Activated naive CD8-positive, alpha-beta T cell (primary cell): ENCODE results near the gene MTARC2.
A peak's percentile ranks its signal among the peaks of the same experiment; 100 is the strongest.
"Not testable (repeated sequence)": the region's sequence is repeated elsewhere in the genome, so short reads cannot be mapped to it uniquely, and the experiment has no call there.

Experiments
- H3K27ac Mint-ChIP-seq: one replicate; pipeline ENCODE4 v1.8.0; 2021; ENCODE audit warnings: mixed read lengths
- H3K27me3 Mint-ChIP-seq: one replicate; pipeline ENCODE4 v1.8.0; 2021; ENCODE audit warnings: mixed read lengths
- H3K36me3 Mint-ChIP-seq: one replicate; pipeline ENCODE4 v1.8.0; 2021; ENCODE audit warnings: mixed read lengths
- H3K4me1 Mint-ChIP-seq: one replicate; pipeline ENCODE4 v1.8.0; 2021; ENCODE audit warnings: low read depth, mixed read lengths
- H3K4me3 Mint-ChIP-seq: one replicate; pipeline ENCODE4 v1.8.0; 2021; ENCODE audit warnings: mild to moderate bottlenecking, mixed read lengths
- H3K9me3 Mint-ChIP-seq: one replicate; pipeline ENCODE4 v1.8.0; 2021; ENCODE audit warnings: low read depth, mixed read lengths

Gene MTARC2

GRCh38 chr1:220715986-220716385 is 32.1 kb upstream of the MTARC2 start:
- H3K4me3 Mint-ChIP-seq, H3K36me3 Mint-ChIP-seq, H3K27ac Mint-ChIP-seq, H3K9me3 Mint-ChIP-seq, H3K27me3 Mint-ChIP-seq, H3K4me1 Mint-ChIP-seq: not testable (repeated sequence)

- no peak overlapping the region for H3K4me3 Mint-ChIP-seq
- H3K27ac Mint-ChIP-seq = no peak overlapping the region
- no peaks in the 10 kb centered on the region for H3K36me3 Mint-ChIP-seq
- no peaks in the 10 kb centered on the region for H3K4me1 Mint-ChIP-seq
- no peaks in the 10 kb centered on the region for H3K9me3 Mint-ChIP-seq
- peaks cover 7% of the 10 kb centered on the region for H3K27me3 Mint-ChIP-seq
Measured at GRCh38 chr1:220717800-220718640, 30.1 kb upstream of the MTARC2 start.

GRCh38 chr1:220721266-220721665 is 26.9 kb upstream of the MTARC2 start:
- not testable (repeated sequence) for H3K4me1 Mint-ChIP-seq, H3K27ac Mint-ChIP-seq, H3K36me3 Mint-ChIP-seq, H3K27me3 Mint-ChIP-seq, H3K4me3 Mint-ChIP-seq, H3K9me3 Mint-ChIP-seq

- Mint-ChIP-seq H3K27ac (no peak overlapping the region), H3K4me1 (no peaks in the 10 kb centered on the region), H3K36me3 (no peaks in the 10 kb centered on the region), H3K27me3 (no peaks in the 10 kb centered on the region), H3K4me3 (no peak overlapping the region), H3K9me3 (no peaks in the 10 kb centered on the region)
Measured at GRCh38 chr1:220726634-220727033, 21.5 kb upstream of the MTARC2 start.

- no peaks in the 10 kb centered on the region for H3K27me3 Mint-ChIP-seq
- no peaks in the 10 kb centered on the region for H3K9me3 Mint-ChIP-seq
- no peak overlapping the region for H3K27ac Mint-ChIP-seq
- no peak overlapping the region for H3K4me3 Mint-ChIP-seq
- peaks cover 2% of the 10 kb centered on the region for H3K4me1 Mint-ChIP-seq
- no peaks in the 10 kb centered on the region for H3K36me3 Mint-ChIP-seq
Measured at GRCh38 chr1:220727519-220727918, 20.6 kb upstream of the MTARC2 start.

- no peaks in the 10 kb centered on the region for H3K36me3 Mint-ChIP-seq
- H3K27me3 Mint-ChIP-seq = no peaks in the 10 kb centered on the region
- no peaks in the 10 kb centered on the region for H3K9me3 Mint-ChIP-seq
- H3K27ac Mint-ChIP-seq = no peak overlapping the region
- H3K4me1 Mint-ChIP-seq = peaks cover 7% of the 10 kb centered on the region
- H3K4me3 Mint-ChIP-seq = no peak overlapping the region
Measured at GRCh38 chr1:220730486-220730885, 17.6 kb upstream of the MTARC2 start.

GRCh38 chr1:220732137-220732536 is 16.0 kb upstream of the MTARC2 start:
- Mint-ChIP-seq H3K27me3 (no peaks in the 10 kb centered on the region), H3K9me3 (no peaks in the 10 kb centered on the region), H3K4me1 (peaks cover 7% of the 10 kb centered on the region), H3K4me3 (no peak overlapping the region), H3K36me3 (no peaks in the 10 kb centered on the region), H3K27ac (no peak overlapping the region)

- Mint-ChIP-seq H3K9me3 (no peaks in the 10 kb centered on the region), H3K27ac (no peak overlapping the region), H3K36me3 (no peaks in the 10 kb centered on the region), H3K27me3 (no peaks in the 10 kb centered on the region), H3K4me1 (peaks cover 7% of the 10 kb centered on the region), H3K4me3 (no peak overlapping the region)
Measured at GRCh38 chr1:220732621-220733020, 15.5 kb upstream of the MTARC2 start.

- Mint-ChIP-seq H3K4me1 (peaks cover 7% of the 10 kb centered on the region), H3K27ac (no peak overlapping the region), H3K36me3 (no peaks in the 10 kb centered on the region), H3K9me3 (no peaks in the 10 kb centered on the region), H3K27me3 (no peaks in the 10 kb centered on the region), H3K4me3 (peak overlapping the region; percentile 14)
Measured at GRCh38 chr1:220733086-220733601, 15.0 kb upstream of the MTARC2 start.

GRCh38 chr1:220734571-220735326 is 13.4 kb upstream of the MTARC2 start:
- H3K27ac Mint-ChIP-seq = no peak overlapping the region
- peaks cover 7% of the 10 kb centered on the region for H3K4me1 Mint-ChIP-seq
- H3K9me3 Mint-ChIP-seq = no peaks in the 10 kb centered on the region
- peaks cover under 1% of the 10 kb centered on the region for H3K27me3 Mint-ChIP-seq
- no peaks in the 10 kb centered on the region for H3K36me3 Mint-ChIP-seq
- H3K4me3 Mint-ChIP-seq = no peak overlapping the region

- H3K27me3 Mint-ChIP-seq, H3K9me3 Mint-ChIP-seq, H3K4me3 Mint-ChIP-seq, H3K4me1 Mint-ChIP-seq, H3K36me3 Mint-ChIP-seq, H3K27ac Mint-ChIP-seq: not testable (repeated sequence)
Measured at GRCh38 chr1:220736283-220736682, 11.8 kb upstream of the MTARC2 start.

- no peak overlapping the region for H3K27ac Mint-ChIP-seq
- H3K36me3 Mint-ChIP-seq = no peaks in the 10 kb centered on the region
- H3K9me3 Mint-ChIP-seq = no peaks in the 10 kb centered on the region
- no peaks in the 10 kb centered on the region for H3K4me1 Mint-ChIP-seq
- H3K27me3 Mint-ChIP-seq = peaks cover 13% of the 10 kb centered on the region
- H3K4me3 Mint-ChIP-seq = no peak overlapping the region
Measured at GRCh38 chr1:220741349-220741748, 6.8 kb upstream of the MTARC2 start.

- H3K9me3 Mint-ChIP-seq = no peaks in the 10 kb centered on the region
- no peaks in the 10 kb centered on the region for H3K4me1 Mint-ChIP-seq
- no peaks in the 10 kb centered on the region for H3K36me3 Mint-ChIP-seq
- no peak overlapping the region for H3K27ac Mint-ChIP-seq
- no peak overlapping the region for H3K4me3 Mint-ChIP-seq
- H3K27me3 Mint-ChIP-seq = peaks cover 18% of the 10 kb centered on the region
Measured at GRCh38 chr1:220741825-220742224, 6.3 kb upstream of the MTARC2 start.

- Mint-ChIP-seq H3K27me3 (peaks cover 23% of the 10 kb centered on the region), H3K27ac (no peak overlapping the region), H3K9me3 (no peaks in the 10 kb centered on the region), H3K36me3 (no peaks in the 10 kb centered on the region), H3K4me1 (no peaks in the 10 kb centered on the region), H3K4me3 (no peak overlapping the region)
Measured at GRCh38 chr1:220742520-220742919, 5.6 kb upstream of the MTARC2 start.

- Mint-ChIP-seq H3K4me3 (no peak overlapping the region), H3K36me3 (no peaks in the 10 kb centered on the region), H3K27me3 (peaks cover 47% of the 10 kb centered on the region), H3K27ac (no peak overlapping the region), H3K4me1 (peaks cover 13% of the 10 kb centered on the region), H3K9me3 (no peaks in the 10 kb centered on the region)
Measured at GRCh38 chr1:220746851-220747250, 1.3 kb upstream of the MTARC2 start.
